ENCODE data around the gene NDFIP1.

The NDFIP1 gene

DNA sequence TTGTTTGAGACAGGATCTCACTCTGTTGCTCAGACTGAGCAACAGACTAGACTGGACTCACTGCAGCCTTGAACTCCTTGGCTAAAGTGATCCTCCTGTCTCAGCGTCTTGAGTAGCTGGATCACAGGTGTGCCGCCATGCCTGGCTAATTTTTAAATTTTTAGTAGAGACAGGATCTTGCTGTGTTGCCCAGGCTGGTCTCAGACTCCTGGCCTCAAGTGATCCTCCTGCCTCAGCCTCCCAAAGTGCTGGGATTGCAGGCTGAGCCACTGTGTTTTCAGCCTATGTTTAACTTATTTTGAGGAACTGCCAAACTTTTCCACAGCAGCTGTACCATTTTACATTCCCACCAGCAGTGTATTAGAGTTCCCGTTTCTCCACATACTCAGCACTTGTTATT is 16.8 kb downstream of the NDFIP1 start:
- TF ChIP-seq, protein P1, sequence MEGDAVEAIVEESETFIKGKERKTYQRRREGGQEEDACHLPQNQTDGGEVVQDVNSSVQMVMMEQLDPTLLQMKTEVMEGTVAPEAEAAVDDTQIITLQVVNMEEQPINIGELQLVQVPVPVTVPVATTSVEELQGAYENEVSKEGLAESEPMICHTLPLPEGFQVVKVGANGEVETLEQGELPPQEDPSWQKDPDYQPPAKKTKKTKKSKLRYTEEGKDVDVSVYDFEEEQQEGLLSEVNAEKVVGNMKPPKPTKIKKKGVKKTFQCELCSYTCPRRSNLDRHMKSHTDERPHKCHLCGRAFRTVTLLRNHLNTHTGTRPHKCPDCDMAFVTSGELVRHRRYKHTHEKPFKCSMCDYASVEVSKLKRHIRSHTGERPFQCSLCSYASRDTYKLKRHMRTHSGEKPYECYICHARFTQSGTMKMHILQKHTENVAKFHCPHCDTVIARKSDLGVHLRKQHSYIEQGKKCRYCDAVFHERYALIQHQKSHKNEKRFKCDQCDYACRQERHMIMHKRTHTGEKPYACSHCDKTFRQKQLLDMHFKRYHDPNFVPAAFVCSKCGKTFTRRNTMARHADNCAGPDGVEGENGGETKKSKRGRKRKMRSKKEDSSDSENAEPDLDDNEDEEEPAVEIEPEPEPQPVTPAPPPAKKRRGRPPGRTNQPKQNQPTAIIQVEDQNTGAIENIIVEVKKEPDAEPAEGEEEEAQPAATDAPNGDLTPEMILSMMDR (IDR thresholded peaks at IDR 0.05), result no peak

GRCh38 chr5:142125963-142126362 is 17.4 kb downstream of the NDFIP1 start:
- TF ChIP-seq, protein P1 (IDR thresholded peaks at IDR 0.05), result no peak

- TF ChIP-seq, protein P1 (IDR thresholded peaks at IDR 0.05), result no peak
Observed at GRCh38 chr5:142128675-142129208, 20.2 kb downstream of the NDFIP1 start.

DNA sequence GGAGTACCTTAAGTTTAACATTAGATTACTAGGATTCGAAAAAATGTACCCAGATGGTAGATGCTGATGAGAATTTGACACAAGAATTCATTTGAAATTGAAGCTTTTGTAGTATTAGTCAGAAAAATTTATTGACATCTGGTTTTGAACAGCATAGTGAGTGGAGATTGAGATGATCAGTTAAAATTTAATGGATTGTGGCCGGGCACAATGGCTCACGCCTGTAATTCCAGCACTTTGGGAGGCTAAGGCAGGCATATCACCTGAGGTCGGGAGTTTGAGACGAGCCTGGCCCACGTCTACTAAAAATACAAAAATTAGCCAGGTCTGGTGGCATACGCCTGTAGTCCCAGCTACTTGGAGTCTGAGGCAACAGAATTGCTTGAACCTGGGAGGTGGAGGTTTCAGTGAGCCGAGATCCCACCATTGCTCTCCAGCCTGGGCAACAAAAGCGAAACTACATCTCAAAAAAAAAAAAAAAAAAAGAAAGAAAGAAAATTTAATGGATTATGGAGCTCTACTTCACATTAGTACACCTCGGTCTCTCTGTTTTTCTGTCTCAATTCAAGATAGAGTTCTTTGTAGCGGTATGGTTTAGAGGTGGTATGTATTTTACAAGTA is 21.0 kb downstream of the NDFIP1 start:
- TF ChIP-seq, protein P1 (IDR thresholded peaks at IDR 0.05), result no peak

GRCh38 chr5:142131394-142131793 is 22.8 kb downstream of the NDFIP1 start:
- TF ChIP-seq, protein P1 (IDR thresholded peaks at IDR 0.05), result no peak

DNA sequence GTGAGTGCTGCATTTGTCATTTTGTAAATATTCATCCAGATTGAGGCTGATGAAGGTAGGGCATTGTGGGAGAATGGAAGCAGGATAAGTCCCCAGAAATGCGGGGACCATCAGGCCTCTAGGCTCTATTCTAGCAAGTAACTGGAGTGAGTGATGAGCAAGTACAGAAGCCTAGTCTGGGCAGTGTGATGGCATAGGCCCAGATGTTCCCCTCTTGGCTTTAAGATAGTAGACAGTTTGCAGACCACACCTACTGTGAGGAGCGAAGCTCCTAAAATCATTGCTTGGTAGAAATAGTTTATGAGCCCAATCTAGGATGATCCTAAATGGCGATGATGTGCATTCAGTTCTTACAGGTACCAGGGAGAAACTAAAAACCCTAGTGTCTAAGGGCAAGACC is 24.3 kb downstream of the NDFIP1 start:
- TF ChIP-seq, protein P1 (IDR thresholded peaks at IDR 0.05), result no peak

DNA sequence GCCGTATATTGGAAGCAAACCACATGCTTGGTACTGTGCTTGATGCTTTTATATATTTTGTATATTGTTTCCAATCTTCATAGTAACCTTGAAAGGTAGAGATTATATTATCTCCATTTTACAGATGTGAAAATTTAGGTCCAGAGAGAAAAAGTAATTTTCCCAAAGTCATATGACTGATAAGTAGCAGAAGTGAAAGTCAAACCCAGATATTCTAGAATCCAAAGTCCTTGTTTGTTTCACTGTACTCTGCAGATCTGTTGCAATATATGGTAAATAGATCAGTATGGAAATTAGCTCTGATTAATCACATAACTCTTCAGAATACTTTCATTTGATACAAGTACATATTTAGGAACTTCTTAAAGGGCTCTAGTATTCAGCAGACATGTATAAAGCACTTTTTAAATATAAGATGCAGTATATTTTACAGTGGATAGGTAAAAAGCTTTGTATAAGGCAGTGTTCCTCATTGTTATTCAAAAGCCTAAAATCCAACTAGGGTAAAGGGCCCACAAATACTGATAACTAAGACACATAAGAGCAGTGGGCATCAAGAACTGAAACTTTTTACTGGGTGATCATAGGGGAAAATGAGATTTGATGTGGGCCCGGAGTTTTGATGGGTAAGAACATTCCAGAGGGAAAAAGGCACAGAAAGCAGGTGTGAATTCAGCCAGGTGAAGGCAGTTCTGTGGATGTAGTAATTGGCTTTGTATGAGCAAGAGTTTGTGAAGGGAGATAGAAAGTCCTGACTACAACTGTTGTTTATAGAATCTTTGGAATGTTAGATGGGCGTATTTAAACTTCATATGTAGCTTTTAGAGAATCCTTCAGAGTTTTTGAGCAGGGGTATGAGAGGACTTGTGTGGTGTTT is 25.0 kb downstream of the NDFIP1 start:
- TF ChIP-seq, protein P1 (IDR thresholded peaks at IDR 0.05), result no peak
